Transverse colon (tissue), 4 donors: ENCODE data around the gene CLCNKB. TPM values are rescaled to one million over a fixed set of nuclear protein-coding genes. Genes with fewer than 3 reads are reported as not detected.
"Not testable (repeated sequence)": the region's sequence is repeated elsewhere in the genome, so short reads cannot be mapped to it uniquely, and the experiment has no call there.

Experiments
- DNase-seq: peaks from one replicate; pipeline ENCODE4 v3.0.0-alpha.2; 2019
- H3K27ac ChIP-seq, 4 donors: fragments of 200-600 bp; sonication (generic); 2 replicates each; pipeline ENCODE4 v1.5.1; 2016 to 2018; ENCODE audit warnings: inconsistent platforms in 4 of 4
- H3K27me3 ChIP-seq: fragments of 200-600 bp; sonication (generic); 2 replicates; pipeline ENCODE4 v1.5.1; 2017; ENCODE audit warnings: inconsistent platforms
- H3K36me3 ChIP-seq, 4 donors: fragments of 200-600 bp; sonication (generic); 2 replicates each; pipeline ENCODE4 v1.5.1; 2017 to 2019; ENCODE audit warnings: inconsistent platforms in 4 of 4
- H3K4me1 ChIP-seq, 4 donors: fragments of 200-600 bp; sonication (generic); 2 replicates each; pipeline ENCODE4 v1.5.1; 2017 to 2020; ENCODE audit warnings: inconsistent platforms in 4 of 4
- H3K4me3 ChIP-seq, 4 donors: fragments of 200-600 bp; sonication (generic); 1 replicate in 1 of 4; 2 replicates in 3 of 4; pipeline versions ENCODE4 v1.5.1 to v1.6.1; 2017 to 2019; ENCODE audit warnings: inconsistent platforms in 4 of 4
- H3K9me3 ChIP-seq, 2 donors: fragments of 200-600 bp; sonication (generic); 2 replicates each; pipeline ENCODE4 v1.5.1; 2017 to 2019; ENCODE audit warnings: inconsistent platforms in 2 of 2
- CTCF ChIP-seq, 5 experiments: fragments of 200-600 bp in 3 of 5; fragments of 450-650 bp in 2 of 5; sonication (generic) in 3 of 5; IDR thresholded peaks; 1 replicate in 2 of 5; 2 replicates in 3 of 5; pipeline ENCODE4 v1.5.1; 2016 to 2017; ENCODE audit warnings: antibody characterized with exemption in 5 of 5, inconsistent platforms in 3 of 5, mild to moderate bottlenecking in 2 of 5, moderate library complexity in 1 of 5
- EP300 ChIP-seq: sonication (generic); formaldehyde crosslinking; IDR thresholded peaks from one replicate; pipeline ENCODE4 v1.6.1; 2017; ENCODE audit warnings: antibody characterized with exemption, low read depth
- POLR2A ChIP-seq: fragments of 450-650 bp; IDR thresholded peaks from one replicate; pipeline ENCODE4 v1.6.1; 2016; ENCODE audit warnings: antibody characterized with exemption, mild to moderate bottlenecking, moderate library complexity
- POLR2AphosphoS5 ChIP-seq, 3 donors: sonication (generic); formaldehyde crosslinking; IDR thresholded peaks; one replicate each; pipeline ENCODE4 v1.6.1; 2016; ENCODE audit warnings: antibody characterized with exemption in 3 of 3
- WGBS, 2 donors: methylation state at CpG; one replicate each; pipeline ENCODE4 v1.1.5; 2018; ENCODE audit warnings: low coverage in 1 of 2; 5-methylcytosine and 5-hydroxymethylcytosine counted together
- in situ Hi-C, 4 donors: fragments of 200-750 bp; cut with MboI; loops; one replicate each; pipeline versions ENCODE4 v1.15.0 to v1.15.1; 2017; ENCODE audit warnings: low sequenced_read_pairs in 3 of 4, low pct_ligation_motif_present in 1 of 4, low pct_unique_long_range_greater_than_20kb in 1 of 4
- intact Hi-C: fragments of 100-400 bp; cut with DNase I; formaldehyde crosslinking; loops from one replicate; pipeline ENCODE4 v1.15.1; 2023; ENCODE audit warnings: low total_unique reads
- total RNA-seq, 4 donors: library from RNA; depleted of rRNA; stranded (reverse); fragments of >200 nt; gene quantifications; one replicate each; pipeline ENCODE4 v1.1.0, GENCODE V29; 2016

Gene CLCNKB
- total RNA-seq, 4 donors from 2014 or later: 0.48 to 1.1 TPM; not detected in 2

GRCh38 chr1:16026723-16027484 lies 16.7 kb upstream of the CLCNKB start:
- peak; percentile 25 for DNase-seq
- Histone ChIP-seq H3K27me3 (peaks cover 26% of the 10 kb centered on the region), H3K9me3 (no peaks in the 10 kb centered on the region), H3K4me3 (peak overlapping the region in 2 of 4 donors; percentile 18 to 34), H3K36me3 (no peaks in the 10 kb centered on the region), H3K4me1 (peaks cover 8 to 9% (median 8%) of the 10 kb centered on the region in 4 donors), H3K27ac (peak overlapping the region in 1 of 4 donors; percentile 14)
- intact Hi-C loops (no loop called here), in situ Hi-C loops (no loop called here)
- TF ChIP-seq POLR2AphosphoS5 (IDR thresholded peaks at IDR 0.05) (no peak), EP300 (no peak), POLR2A (no peak), CTCF (IDR thresholded peaks at IDR 0.05) (no peak)
- WGBS, 2 donors: 19% methylated on average over 18 of the region's 33 CpGs; no CpG with 5 or more reads in 1 of the 2 donors

GRCh38 chr1:16028237-16029002 lies 15.2 kb upstream of the CLCNKB start:
- DNase-seq: no peak
- WGBS, 2 donors: 43 to 54% methylated on average over 4 to 19 of the region's 19 CpGs
- Histone ChIP-seq H3K4me3 (no peak overlapping the region), H3K4me1 (peaks cover 11 to 15% (median 13%) of the 10 kb centered on the region in 4 donors), H3K36me3 (no peaks in the 10 kb centered on the region), H3K9me3 (no peaks in the 10 kb centered on the region), H3K27ac (no peak overlapping the region), H3K27me3 (peaks cover 26% of the 10 kb centered on the region)
- intact Hi-C loops (no loop called here), in situ Hi-C loops (no loop called here)
- TF ChIP-seq EP300: no peak
- TF ChIP-seq POLR2AphosphoS5 (IDR thresholded peaks at IDR 0.05): no peak
- TF ChIP-seq POLR2A: no peak
- TF ChIP-seq CTCF (IDR thresholded peaks at IDR 0.05): no peak

- in situ Hi-C loops, DNase-seq, H3K27ac ChIP-seq, H3K36me3 ChIP-seq, intact Hi-C loops, H3K4me3 ChIP-seq, H3K9me3 ChIP-seq: not testable (repeated sequence)
- Histone ChIP-seq H3K4me1 (peaks cover 11 to 15% (median 13%) of the 10 kb centered on the region in 4 donors), H3K27me3 (peaks cover 26% of the 10 kb centered on the region)
- WGBS, 2 donors: 73% methylated on average over 6 of the region's 13 CpGs; no CpG with 5 or more reads in 1 of the 2 donors
Observed at GRCh38 chr1:16029003-16029268, 14.6 kb upstream of the CLCNKB start.

- H3K27me3 ChIP-seq: peaks cover 26% of the 10 kb centered on the region
- no peaks in the 10 kb centered on the region for H3K9me3 ChIP-seq
- TF ChIP-seq POLR2AphosphoS5 (IDR thresholded peaks at IDR 0.05): no peak
- H3K4me1 ChIP-seq: peaks cover 11 to 15% (median 13%) of the 10 kb centered on the region in 4 donors
- intact Hi-C loops (no loop called here), in situ Hi-C loops (no loop called here)
- 60% methylated on average over 1 of the region's 1 CpG; no CpG with 5 or more reads in 1 of the 2 donors for whole genome bisulfite sequencing, 2 donors
- no peaks in the 10 kb centered on the region for H3K36me3 ChIP-seq
- H3K27ac ChIP-seq: no peak overlapping the region
- no peak overlapping the region for H3K4me3 ChIP-seq
- no peak for DNase-seq
Observed at GRCh38 chr1:16029288-16029687, 14.3 kb upstream of the CLCNKB start.

- Histone ChIP-seq H3K9me3 (no peaks in the 10 kb centered on the region), H3K27ac (no peak overlapping the region), H3K4me3 (no peak overlapping the region), H3K36me3 (no peaks in the 10 kb centered on the region), H3K4me1 (peaks cover 11 to 15% (median 13%) of the 10 kb centered on the region in 4 donors), H3K27me3 (peaks cover 23% of the 10 kb centered on the region)
- no peak for DNase-seq
- intact Hi-C loops (no loop called here), in situ Hi-C loops (no loop called here)
- WGBS, 2 donors: 81% methylated on average over 8 of the region's 8 CpGs; no CpG with 5 or more reads in 1 of the 2 donors
- TF ChIP-seq POLR2AphosphoS5 (IDR thresholded peaks at IDR 0.05) (no peak), EP300 (no peak), POLR2A (no peak)
Observed at GRCh38 chr1:16031551-16031950, 12.0 kb upstream of the CLCNKB start.
